K562 (cell line): ENCODE data around the gene ADAMTSL2. TPM values are rescaled to one million over a fixed set of nuclear protein-coding genes. Genes with fewer than 3 reads are reported as not detected.

Experiments
- ATAC-seq: fragments of 200-7000 bp; cut with Tn5 transposase; 3 replicates; pipeline ENCODE4 v1.9.1; 2020; ENCODE audit warnings: moderate library complexity
- BruUV-seq: library from RNA; stranded (reverse); fragments of 400-500 nt; replicated peaks from 2 replicates; lab custom pipeline; 2021; lab: Mats Ljungman, UMichigan
- CTCF ChIA-PET: fragments of 300-600 bp; formaldehyde crosslinking; extraction: SDS; loops from one replicate; lab custom pipeline; 2021; ENCODE audit warnings: low intra/inter-chr PET ratio; lab: Yijun Ruan, JAX
- POLR2A ChIA-PET: fragments of 300-600, 350-650 bp; sonication (Branson Sonifier 250); formaldehyde crosslinking; extraction: SDS; loops from one replicate; lab custom pipeline; 2021; ENCODE audit warnings: antibody characterized with exemption, inconsistent platforms; lab: Yijun Ruan, JAX
- DNase-seq, 4 experiments: peaks; one replicate each; pipeline versions ENCODE4 v3.0.0 to v3.0.0-alpha.2; 2011 to 2018; ENCODE audit warnings: low spot score in 3 of 4, mixed read lengths in 3 of 4; ENCODE audit errors: extremely low read depth in 1 of 4
- FAIRE-seq: peaks from 2 replicates; lab custom pipeline; 2011; peaks lifted over from hg19 to GRCh38; lab: Jason Lieb, UNC
- H2AFZ ChIP-seq: 2 replicates; pipeline ENCODE4 v1.6.0; 2011; ENCODE audit warnings: low read depth, low read length, control low read depth, inconsistent platforms
- H3K27ac ChIP-seq: fragments of 200-600 bp; 3 replicates; pipeline ENCODE4 v1.8.0; 2011; ENCODE audit warnings: low read depth, mild to moderate bottlenecking, control low read depth, inconsistent platforms, low read length, moderate library complexity, mixed read lengths; ENCODE audit errors: extremely low read depth
- H3K27me3 ChIP-seq, 2 experiments: fragments of 300-600 bp in 1 of 2; 2 replicates in 1 of 2; 3 replicates in 1 of 2; pipeline versions ENCODE4 v1.6.0 to v1.8.0; 2011; ENCODE audit warnings: inconsistent platforms in 2 of 2, low read length in 2 of 2, mild to moderate bottlenecking in 1 of 2, mixed read lengths in 1 of 2, moderate library complexity in 1 of 2; ENCODE audit not compliant: control insufficient read depth in 2 of 2, insufficient read depth in 2 of 2
- H3K36me3 ChIP-seq: fragments of 300-600 bp; 3 replicates; pipeline ENCODE4 v1.8.0; 2011; ENCODE audit warnings: mild to moderate bottlenecking, low read length, inconsistent platforms; ENCODE audit not compliant: control insufficient read depth, insufficient read depth
- H3K4me1 ChIP-seq, 2 experiments: fragments of 200-600 bp in 1 of 2; replicated peaks in 1 of 2; 2 replicates in 1 of 2; 3 replicates in 1 of 2; pipeline versions ENCODE4 v1.5.1 to v1.8.0; 2011; ENCODE audit warnings: inconsistent platforms in 2 of 2, low read length in 2 of 2, mild to moderate bottlenecking in 1 of 2, mixed read lengths in 1 of 2, moderate library complexity in 1 of 2; ENCODE audit not compliant: control insufficient read depth in 2 of 2, insufficient read depth in 2 of 2
- H3K4me2 ChIP-seq: 2 replicates; pipeline ENCODE4 v1.6.1; 2011; ENCODE audit warnings: low read length, control low read depth, inconsistent platforms, mixed read lengths; ENCODE audit not compliant: insufficient read depth
- H3K4me3 ChIP-seq: fragments of 200-600 bp; sonication (generic), shearing (Covaris generic); 2 replicates; pipeline ENCODE4 v1.5.1; 2016; ENCODE audit warnings: control low read depth, inconsistent platforms
- H3K79me2 ChIP-seq: fragments of 200-600 bp; 3 replicates; pipeline ENCODE4 v1.8.0; 2011; ENCODE audit warnings: low read length, inconsistent platforms; ENCODE audit not compliant: control insufficient read depth, insufficient read depth
- H3K9ac ChIP-seq, 2 experiments: 2 replicates each; pipeline versions ENCODE4 v1.6.0 to v1.6.1; 2011; ENCODE audit warnings: low read depth in 2 of 2, low read length in 2 of 2, control low read depth in 1 of 2, inconsistent platforms in 1 of 2, mild to moderate bottlenecking in 1 of 2, mixed read lengths in 1 of 2; ENCODE audit not compliant: insufficient read depth in 1 of 2
- H3K9me1 ChIP-seq: one replicate; pipeline ENCODE4 v1.6.0; 2011; ENCODE audit warnings: inconsistent platforms, mild to moderate bottlenecking, low read length, moderate library complexity; ENCODE audit not compliant: control insufficient read depth, insufficient read depth
- H3K9me3 ChIP-seq: replicated peaks from 2 replicates; pipeline ENCODE4 v1.5.1; 2011; ENCODE audit warnings: low read depth, low read length, inconsistent platforms; ENCODE audit not compliant: control insufficient read depth, insufficient read depth
- H4K20me1 ChIP-seq: replicated peaks from 2 replicates; pipeline ENCODE4 v1.6.1; 2011; ENCODE audit warnings: low read length, inconsistent platforms, mixed read lengths; ENCODE audit not compliant: control insufficient read depth, insufficient read depth
- CEBPG ChIP-seq, 3 experiments: fragments of 200-800 bp in 1 of 3; sonication (Bioruptor generic) in 1 of 3; sonication (generic) in 1 of 3; formaldehyde crosslinking in 1 of 3; IDR thresholded peaks in 2 of 3; conservative IDR thresholded peaks in 1 of 3; 2 replicates each; pipeline versions ENCODE4 v1.6.1 to v1.8.0; 2016 to 2022; ENCODE audit warnings: missing compliant biosample characterization in 2 of 3, missing genetic modification characterization in 2 of 3, mild to moderate bottlenecking in 1 of 3, missing genetic modification reagents in 1 of 3
- DDX20 ChIP-seq: fragments of 450-650 bp; IDR thresholded peaks from 2 replicates; pipeline ENCODE4 v1.6.1; 2016; ENCODE audit warnings: missing genetic modification characterization, low read depth, mild to moderate bottlenecking, missing compliant biosample characterization, moderate library complexity
- NFE2L1 ChIP-seq: fragments of 450-650 bp; IDR thresholded peaks from 2 replicates; pipeline ENCODE4 v1.6.1; 2016; ENCODE audit warnings: missing genetic modification characterization, low read depth, mild to moderate bottlenecking, missing compliant biosample characterization, moderate library complexity, borderline replicate concordance
- RBFOX2 ChIP-seq: fragments of 200-400 bp; formaldehyde crosslinking; IDR thresholded peaks from 2 replicates; pipeline ENCODE4 v1.6.1; 2017; ENCODE audit warnings: low read depth, mild to moderate bottlenecking, low read length, moderate library complexity
- SMARCC2 ChIP-seq: fragments of 450-650 bp; IDR thresholded peaks from 2 replicates; pipeline ENCODE4 v1.6.1; 2017; ENCODE audit warnings: antibody characterized with exemption, moderate library complexity, mild to moderate bottlenecking, low read depth
- WGBS: fragments of 100-300 bp; shearing (Covaris generic); methylation state at CpG from one replicate; pipeline ENCODE4 v1.1.6; 2016; ENCODE audit warnings: low coverage, mixed read lengths; ENCODE audit not compliant: insufficient coverage; ENCODE audit errors: missing lambda C conversion rate; 5-methylcytosine and 5-hydroxymethylcytosine counted together
- in situ Hi-C: fragments of 300-500 bp; cut with MboI; formaldehyde crosslinking; loops from 4 replicates; pipeline ENCODE4 v1.15.0; 2018; ENCODE audit warnings: inconsistent platforms, mixed read lengths
- intact Hi-C: fragments of 100-400 bp; cut with micrococcal nuclease; formaldehyde crosslinking; loops from 2 replicates; pipeline ENCODE4 v1.14.2; 2022
- polyA plus RNA-seq, 8 experiments: library from polyadenylated mRNA; depleted of rRNA in 4 of 8; stranded (reverse) in 5 of 8; unstranded in 3 of 8; fragments of >200 nt; fragmentation: Nextera tagmentation in 2 of 8; fragmentation: Illumina TruSeq in 1 of 8; extraction: Ambion mirVana in 2 of 8; extraction: Trizol in 1 of 8; gene quantifications; 2 replicates each; pipeline versions ENCODE4 v1.2.1 to v1.2.3, GENCODE V29; 2011 to 2014; ENCODE audit warnings: inconsistent platforms in 1 of 8, missing spikeins in 1 of 8
- total RNA-seq, 7 experiments: library from RNA; depleted of rRNA in 6 of 7; stranded (reverse); fragments of >200 nt in 6 of 7; fragmentation: Illumina TruSeq in 2 of 7; extraction: Trizol in 2 of 7; gene quantifications; 2 replicates each; pipeline versions ENCODE4 v1.2.1 to v1.2.3, GENCODE V29; 2011 to 2021; ENCODE audit warnings: low replicate concordance in 1 of 7

The ADAMTSL2 gene
- total and polyA plus RNA-seq, 9 of the 15 experiments (the other 6 are each of a cell fraction or from before 2014, with no cell fraction given): 0.04 TPM; not detected in 8

DNA sequence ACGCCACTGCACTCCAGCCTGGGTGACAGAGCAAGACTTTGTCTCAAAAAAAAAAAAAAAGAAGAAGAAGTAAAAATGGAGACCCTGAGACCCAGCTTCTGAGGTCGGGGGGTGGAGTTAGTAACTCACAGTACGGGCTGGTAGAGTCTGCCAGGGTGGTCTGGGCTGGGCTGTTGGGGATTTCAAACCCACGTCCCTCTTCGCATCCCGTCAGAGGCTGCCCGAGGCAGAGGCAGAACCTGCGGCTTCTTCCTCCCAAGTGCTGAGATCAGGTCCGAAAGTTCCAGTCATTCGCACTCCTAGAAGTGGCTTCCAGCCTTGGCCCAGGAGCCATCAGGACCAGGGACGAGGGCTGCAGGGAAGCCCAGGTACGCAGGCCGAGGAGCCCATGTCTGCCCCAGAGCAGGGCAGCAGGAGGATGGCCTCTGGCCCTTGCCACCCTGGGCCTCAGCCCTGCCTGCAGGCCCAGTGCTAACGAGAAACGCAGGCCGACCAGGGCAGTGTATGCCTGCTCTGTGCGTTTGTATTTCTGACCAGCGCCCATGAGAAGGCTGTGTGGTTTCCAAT lies 45.7 kb upstream of the ADAMTSL2 start:
- ChIA-PET POLR2A (no interaction called here), CTCF (no interaction called here)
- no peak overlapping the region for H3K27ac ChIP-seq
- H3K4me3 ChIP-seq: no peak overlapping the region
- no TSS peak for BruUV-seq
- FAIRE-seq (no peak), DNase-seq (no peak), ATAC-seq (no peak)
- in situ Hi-C loops (loop anchor here (5.0 kb wide), 1 partner anchor 301 kb away; no protein-coding TSS in a partner anchor), intact Hi-C loops (no loop called here)
- H3K36me3 ChIP-seq: no peaks in the 10 kb centered on the region
- no peaks in the 10 kb centered on the region for H3K9me3 ChIP-seq
- no peaks in the 10 kb centered on the region for H3K9me1 ChIP-seq
- peak overlapping the region in 1 of 2 experiments; percentile 78; a peak in 2 of 4 replicates for H3K9ac ChIP-seq
- no peaks in the 10 kb centered on the region for H4K20me1 ChIP-seq
- H3K79me2 ChIP-seq: no peaks in the 10 kb centered on the region
- H2AFZ ChIP-seq: no peak overlapping the region
- peaks cover 31 to 77% of the 10 kb centered on the region in 2 experiments; a peak in 4 of 5 replicates for H3K27me3 ChIP-seq
- 21% methylated on average over 15 of the region's 18 CpGs for WGBS
- peaks cover 0 to 54% of the 10 kb centered on the region in 2 experiments; a peak in 3 of 5 replicates for H3K4me1 ChIP-seq
- no peak overlapping the region for H3K4me2 ChIP-seq
- TF ChIP-seq NFE2L1 (tag) (no peak), CEBPG (CRISPR knock-in tag; IDR thresholded peaks at IDR 0.05) (no peak), CEBPG (tag; conservative IDR thresholded peaks at IDR 0.05 in 1 of 2, IDR thresholded peaks at IDR 0.05 in 1 of 2) (no peak), SMARCC2 (no peak), DDX20 (tag) (no peak), RBFOX2 (no peak)
